Neural progenitor cell (in vitro differentiated cells): ENCODE data around the gene ZNF77.

ENCODE experiments used
- EZH2 ChIP-seq: fragments of 200-600 bp; sonication (generic); IDR thresholded peaks from 2 replicates; pipeline ENCODE4 v1.6.1; 2017; ENCODE audit warnings: antibody characterized with exemption, mild to moderate bottlenecking, moderate library complexity
- TF ChIP-seq, protein P1 (sequence below): fragments of 200-600 bp; sonication (generic); IDR thresholded peaks from 2 replicates; pipeline ENCODE4 v1.5.1; 2017; ENCODE audit warnings: antibody characterized with exemption, mild to moderate bottlenecking

- TF ChIP-seq, protein P1, sequence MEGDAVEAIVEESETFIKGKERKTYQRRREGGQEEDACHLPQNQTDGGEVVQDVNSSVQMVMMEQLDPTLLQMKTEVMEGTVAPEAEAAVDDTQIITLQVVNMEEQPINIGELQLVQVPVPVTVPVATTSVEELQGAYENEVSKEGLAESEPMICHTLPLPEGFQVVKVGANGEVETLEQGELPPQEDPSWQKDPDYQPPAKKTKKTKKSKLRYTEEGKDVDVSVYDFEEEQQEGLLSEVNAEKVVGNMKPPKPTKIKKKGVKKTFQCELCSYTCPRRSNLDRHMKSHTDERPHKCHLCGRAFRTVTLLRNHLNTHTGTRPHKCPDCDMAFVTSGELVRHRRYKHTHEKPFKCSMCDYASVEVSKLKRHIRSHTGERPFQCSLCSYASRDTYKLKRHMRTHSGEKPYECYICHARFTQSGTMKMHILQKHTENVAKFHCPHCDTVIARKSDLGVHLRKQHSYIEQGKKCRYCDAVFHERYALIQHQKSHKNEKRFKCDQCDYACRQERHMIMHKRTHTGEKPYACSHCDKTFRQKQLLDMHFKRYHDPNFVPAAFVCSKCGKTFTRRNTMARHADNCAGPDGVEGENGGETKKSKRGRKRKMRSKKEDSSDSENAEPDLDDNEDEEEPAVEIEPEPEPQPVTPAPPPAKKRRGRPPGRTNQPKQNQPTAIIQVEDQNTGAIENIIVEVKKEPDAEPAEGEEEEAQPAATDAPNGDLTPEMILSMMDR, result no peak
- TF ChIP-seq EZH2, result no peak
These were observed 59.0 kb downstream of the ZNF77 start for GRCh38 chr19:2885736-2886135.
